Erythroblast (primary cell): ENCODE data around the gene ARL6IP4.
A peak's percentile ranks its signal among the peaks of the same experiment; 100 is the strongest.

Experiments used
- DNase-seq, 2 experiments: peaks; one replicate each; lab custom pipeline; 2025; lab: John Stamatoyannopoulos, UW
- GATA1 ChIP-seq: IDR thresholded peaks from 2 replicates; pipeline ENCODE4 v1.6.1; 2011; ENCODE audit warnings: low read depth, mild to moderate bottlenecking, control low read depth, low read length, moderate library complexity
- POLR2A ChIP-seq: IDR thresholded peaks from 2 replicates; pipeline ENCODE4 v1.6.1; 2011; ENCODE audit warnings: mild to moderate bottlenecking, low read length

The ARL6IP4 gene

DNA sequence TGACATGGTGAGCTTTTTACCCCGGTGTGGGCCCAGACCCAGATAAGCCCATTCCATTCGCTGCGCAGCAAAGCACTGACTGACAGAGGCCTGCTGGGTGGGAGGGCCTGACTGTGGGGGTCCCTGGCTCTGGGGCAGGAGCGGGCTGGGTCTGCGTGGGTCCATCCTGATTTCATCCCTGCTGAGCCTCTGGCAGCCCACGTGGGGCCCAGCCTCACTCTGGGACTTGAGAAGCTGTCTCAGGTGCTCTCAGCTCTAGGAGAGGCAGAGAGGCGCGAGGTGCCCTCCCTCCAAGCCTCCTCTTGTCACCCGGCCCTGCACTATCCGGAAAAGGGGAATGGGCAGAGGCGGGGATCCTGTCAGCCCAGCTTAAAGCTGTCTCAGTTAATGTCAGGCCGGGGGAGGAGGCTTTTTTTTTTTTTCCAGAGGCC lies 15.1 kb upstream of the ARL6IP4 start:
- TF ChIP-seq GATA1 (no peak), POLR2A (no peak)
- DNase-seq: peak; percentile 53 to 59

DNA sequence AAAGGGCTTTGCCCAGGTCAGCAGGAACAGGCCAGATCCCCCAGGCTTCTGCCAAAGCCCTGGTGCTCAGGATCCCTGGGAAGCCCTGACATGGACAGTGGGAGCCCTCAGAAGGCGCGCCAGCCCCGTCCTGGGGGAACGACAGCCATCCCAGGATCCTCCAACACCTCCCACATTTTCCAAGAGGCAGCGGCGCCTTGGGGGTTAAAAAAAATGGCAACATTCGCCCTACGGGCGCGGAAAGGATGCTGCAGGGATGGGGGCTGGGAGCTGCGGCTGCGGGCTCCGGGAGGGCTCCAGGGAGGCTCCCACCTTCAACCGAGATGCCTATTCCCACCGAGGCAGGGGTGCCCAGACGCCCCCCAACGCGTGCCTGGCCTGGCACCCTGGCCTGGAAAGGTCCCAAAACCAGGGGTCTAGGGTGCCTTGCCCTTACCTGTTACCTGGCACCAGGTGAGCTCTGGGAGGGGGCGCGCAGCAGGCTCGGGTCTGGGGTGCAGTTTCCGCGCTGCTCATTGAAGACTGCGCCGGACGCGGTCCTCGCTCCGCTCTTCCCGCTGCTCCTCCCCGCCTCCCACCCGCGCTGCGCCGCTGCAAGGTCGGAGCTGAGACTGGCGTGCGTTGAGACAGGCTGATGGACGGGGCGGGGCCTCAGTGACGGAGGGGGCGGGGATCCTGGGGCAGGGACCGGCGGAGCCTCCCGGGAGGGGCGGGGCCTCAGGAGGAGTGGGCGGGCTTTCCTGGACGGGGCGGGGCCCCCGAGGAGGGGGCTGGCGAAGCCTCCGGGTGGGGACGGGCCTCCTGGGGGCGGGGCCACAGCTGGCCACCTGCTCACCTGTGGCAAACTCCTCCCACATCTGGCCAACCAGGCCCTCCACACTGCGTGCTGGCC lies 14.4 kb upstream of the ARL6IP4 start, which contains the start of gene ABCB9:
Gene ABCB9, minus strand, starts transcription at position 613 of the 892 bp plus-strand sequence. CDS start 6,228 bp downstream, outside the sequence.
- TF ChIP-seq POLR2A (peak; percentile 52), GATA1 (no peak)
- DNase-seq: peak; percentile 95 to 97

DNA sequence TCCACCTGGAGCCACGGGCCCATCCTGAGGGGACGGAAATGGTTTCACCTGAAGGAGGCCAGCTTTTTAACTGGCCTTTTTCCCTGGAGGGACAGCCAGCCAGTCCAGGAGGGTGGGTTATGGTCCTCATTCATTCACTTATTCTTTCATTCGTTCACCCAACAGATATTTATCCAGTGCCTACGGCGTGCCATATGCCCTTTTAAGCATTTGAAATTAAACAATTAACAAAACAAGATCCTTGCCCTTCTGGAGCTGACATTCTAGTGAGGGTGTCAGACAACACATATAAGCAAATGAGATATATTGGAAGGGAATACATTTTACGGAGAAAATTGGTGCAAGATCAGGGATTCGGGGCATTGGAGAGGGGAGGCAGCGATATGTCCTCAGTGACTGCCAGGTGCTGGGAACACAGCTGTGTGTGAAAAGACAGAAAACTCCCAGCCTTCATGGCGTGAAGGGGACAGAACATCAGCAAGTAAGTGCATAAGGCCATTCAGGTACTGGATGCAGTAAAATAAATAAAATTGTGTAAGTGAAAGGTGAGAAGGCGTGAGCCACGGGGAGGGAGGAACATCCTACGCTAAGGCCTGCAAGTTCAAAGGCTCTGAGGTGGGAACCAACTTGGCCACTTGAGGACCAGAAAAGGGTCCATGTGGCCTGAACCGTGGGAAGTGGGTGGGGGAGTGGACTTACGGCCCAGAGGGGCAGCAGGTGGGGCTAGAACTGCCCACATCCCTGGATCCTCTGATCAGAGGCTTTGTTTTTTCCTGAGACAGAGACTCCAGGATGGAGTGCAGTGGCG lies 13.5 kb upstream of the ARL6IP4 start:
- TF ChIP-seq POLR2A (no peak), GATA1 (no peak)
- no peak for DNase-seq

DNA sequence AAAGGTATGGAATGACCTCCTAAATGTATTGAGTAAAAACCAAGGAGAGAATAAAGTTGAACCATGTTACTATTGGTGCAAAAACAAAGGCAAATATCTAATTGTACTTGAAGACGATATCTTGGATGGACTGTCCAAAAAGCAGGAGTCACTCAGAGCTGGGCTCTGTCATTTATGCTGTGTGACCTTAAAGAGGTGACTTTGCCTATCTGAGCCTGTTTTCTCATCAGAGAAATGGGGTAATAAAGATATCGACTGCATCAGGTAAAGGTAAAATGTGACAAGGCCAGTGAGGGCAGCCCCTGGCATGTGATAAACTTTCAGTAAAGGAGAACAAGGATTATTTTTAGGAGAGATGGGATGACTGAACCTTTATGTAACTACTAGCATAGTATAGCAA lies 12.4 kb upstream of the ARL6IP4 start:
- TF ChIP-seq POLR2A (no peak), GATA1 (no peak)
- no peak for DNase-seq

DNA sequence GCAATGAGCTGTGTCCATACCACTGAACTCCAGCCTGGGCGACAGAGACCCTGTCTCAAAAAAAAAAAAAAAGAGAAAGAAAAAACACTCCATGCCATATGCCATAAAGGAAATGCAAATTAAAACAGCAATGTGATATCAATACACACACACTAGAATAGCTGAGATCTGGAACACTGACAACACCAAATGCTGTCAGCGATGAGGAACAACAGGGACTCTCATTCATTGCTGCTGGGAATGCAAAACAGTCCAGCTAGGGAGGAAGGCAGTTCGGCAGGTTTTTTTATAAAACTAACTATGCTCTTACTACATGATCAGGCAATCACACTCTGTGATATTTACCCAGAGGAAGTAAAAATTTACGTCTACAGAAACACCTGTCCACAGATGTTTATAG lies 10.8 kb upstream of the ARL6IP4 start:
- DNase-seq: no peak
- no peak for TF ChIP-seq POLR2A
- TF ChIP-seq GATA1: no peak

DNA sequence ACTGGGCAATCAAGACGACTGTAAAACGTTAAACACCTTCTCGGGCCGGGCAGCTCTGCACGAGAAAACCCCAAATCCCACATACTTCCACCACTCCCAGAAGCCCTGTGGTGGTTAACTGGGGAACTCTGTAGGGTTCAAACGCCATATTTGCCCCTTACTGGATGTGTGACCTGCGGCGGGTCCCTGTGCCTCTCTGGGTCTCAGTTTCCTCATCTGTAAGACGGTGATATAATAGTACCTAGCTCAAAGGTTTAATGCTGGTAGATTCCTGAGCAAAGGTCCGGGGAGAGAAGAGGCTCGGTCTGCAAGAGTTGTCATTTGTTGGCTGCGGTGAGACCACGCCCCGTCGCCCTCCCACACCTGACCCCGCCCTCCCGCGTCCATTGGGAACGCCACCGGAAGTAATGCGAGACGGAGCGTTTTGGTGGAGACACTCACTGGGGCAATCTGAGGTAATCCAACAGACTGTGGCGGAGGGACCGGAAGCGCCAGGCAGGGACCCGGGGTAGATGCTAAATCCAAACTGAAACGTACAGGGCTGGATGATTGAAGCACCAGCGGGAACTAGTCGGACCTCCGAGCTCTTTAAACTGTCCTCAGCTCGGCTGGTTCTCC lies 6.1 kb upstream of the ARL6IP4 start:
- TF ChIP-seq GATA1 (no peak), POLR2A (peak; percentile 54)

DNA sequence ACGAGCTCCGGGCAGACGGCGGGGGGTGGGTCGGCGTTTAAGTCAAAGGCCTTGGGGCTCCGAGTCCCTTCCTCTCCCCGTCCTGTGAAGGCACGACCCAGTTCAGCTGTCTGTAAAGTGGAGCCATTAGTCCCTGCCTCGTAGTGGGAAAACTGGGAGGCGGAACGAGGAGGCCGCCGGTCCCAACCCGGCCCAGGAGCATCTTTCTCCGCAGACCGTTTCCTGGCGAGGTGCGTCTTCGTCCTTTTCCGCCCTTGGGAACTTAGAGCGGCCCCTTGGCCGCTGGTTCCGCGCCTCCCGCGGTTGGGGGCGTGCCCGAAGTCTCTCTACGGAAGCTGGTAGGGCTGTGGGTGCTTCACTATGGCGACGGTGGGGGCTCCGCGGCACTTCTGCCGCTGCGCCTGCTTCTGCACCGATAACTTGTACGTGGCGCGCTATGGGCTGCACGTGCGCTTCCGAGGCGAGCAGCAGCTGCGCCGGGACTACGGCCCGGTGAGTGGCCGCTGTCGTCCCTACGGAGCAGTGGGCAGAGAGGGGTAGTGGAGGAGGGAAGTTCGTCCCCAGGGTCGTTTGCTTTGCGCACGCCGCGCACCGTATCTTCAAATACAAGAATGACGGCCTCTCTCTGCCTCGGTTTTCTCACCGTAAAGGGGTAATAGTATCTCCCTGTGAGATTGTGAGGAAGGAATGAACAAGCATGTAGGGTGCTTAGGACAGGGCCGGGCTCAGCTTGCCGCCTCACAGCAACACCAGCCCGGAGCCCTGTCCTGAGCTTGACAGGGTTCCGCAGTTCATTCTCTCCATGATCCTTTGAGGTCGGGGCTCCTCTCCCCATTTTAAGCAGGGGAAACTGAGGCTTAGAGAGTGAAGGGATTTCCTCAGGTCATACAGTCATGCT lies 5.3 kb upstream of the ARL6IP4 start, which contains the start of gene OGFOD2:
Gene OGFOD2, plus strand, starts transcription at position 353 of the 898 bp plus-strand sequence. Its CDS starts 8 bp downstream, at position 361.
- DNase-seq: peak; percentile 96 to 97
- TF ChIP-seq POLR2A (peak; percentile 65), GATA1 (no peak)

More for the DNA sequence above, 6.1 kb upstream of the ARL6IP4 start:
- DNase-seq: peak; percentile 99 to 100

DNA sequence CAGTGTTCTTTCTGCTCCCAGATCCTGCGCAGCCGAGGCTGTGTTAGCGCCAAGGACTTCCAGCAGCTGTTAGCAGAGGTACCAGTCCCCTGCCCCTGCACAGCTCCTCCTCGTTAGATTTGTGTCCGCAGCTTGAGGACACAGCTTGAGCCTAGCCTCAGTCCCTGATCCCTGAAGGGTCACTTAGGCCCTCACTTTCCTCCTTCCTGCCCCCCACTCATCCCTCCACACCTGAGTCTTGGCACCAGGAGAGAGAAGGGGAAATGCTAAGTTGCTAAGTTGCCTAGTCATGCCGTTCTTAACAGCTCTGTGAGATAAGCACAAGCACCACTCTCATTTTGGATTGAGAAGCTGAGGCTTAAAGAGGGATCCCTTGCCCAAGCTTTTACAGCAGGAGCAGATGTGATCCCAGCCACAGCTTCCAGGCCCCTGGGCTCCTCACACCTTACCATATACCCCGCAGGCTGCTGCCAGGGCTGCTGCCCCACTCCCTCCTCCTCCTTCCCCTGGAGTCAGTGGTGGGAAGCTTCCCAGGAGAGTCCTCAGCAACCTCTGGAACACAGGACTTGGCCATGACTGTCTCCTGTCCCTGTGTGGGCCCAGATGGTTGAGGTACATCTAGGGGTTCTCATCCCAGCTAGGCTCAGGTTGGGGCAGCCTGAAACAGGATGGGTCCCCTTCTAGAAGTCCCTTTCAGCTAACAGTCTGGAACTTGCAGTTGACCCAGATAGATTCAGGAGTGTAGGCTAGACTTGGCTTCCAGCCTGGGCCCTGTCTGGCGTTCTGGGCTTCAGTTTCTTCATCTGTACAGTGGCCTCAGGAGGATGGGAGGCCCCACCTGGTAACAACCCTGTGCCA lies 4.5 kb upstream of the ARL6IP4 start:
- DNase-seq: peak; percentile 82 to 83

DNA sequence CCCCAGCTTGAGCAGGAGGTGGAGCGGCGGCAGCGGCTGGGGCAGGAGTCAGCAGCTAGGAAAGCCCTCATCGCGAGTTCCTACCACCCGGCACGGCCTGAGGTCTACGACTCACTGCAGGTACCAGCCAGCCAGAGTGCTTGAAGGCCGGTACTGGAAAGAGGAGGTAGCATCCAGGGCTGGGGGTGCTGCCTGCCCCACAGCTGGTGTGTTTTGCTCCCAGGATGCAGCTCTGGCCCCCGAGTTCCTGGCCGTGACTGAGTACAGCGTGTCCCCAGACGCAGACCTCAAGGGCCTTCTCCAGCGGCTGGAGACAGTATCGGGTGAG lies 3.9 kb upstream of the ARL6IP4 start:
- DNase-seq: no peak
- no peak for TF ChIP-seq GATA1
- TF ChIP-seq POLR2A: no peak

More for the DNA sequence above, 4.5 kb upstream of the ARL6IP4 start:
- TF ChIP-seq POLR2A (no peak), GATA1 (no peak)

DNA sequence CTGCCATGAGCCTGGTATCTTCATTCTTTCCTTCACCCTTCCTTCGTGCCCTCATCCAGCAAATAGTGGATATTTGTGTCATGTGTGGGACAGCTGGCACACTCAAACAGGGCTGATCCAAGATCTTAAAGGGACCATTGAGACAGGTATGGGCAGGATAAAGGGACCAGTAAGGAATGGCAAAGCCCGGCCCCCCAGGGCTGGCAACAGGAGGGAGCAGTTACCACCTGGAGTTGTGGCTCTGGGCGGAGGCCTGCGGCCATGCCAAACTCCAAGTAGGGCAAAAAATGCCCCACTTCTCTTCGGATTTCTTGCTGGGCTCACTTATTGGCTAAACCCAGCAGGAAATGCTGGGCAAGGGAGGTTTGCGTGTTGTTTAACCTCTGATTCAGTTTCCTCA lies 3.3 kb upstream of the ARL6IP4 start:
- no peak for DNase-seq
- TF ChIP-seq POLR2A: no peak
- TF ChIP-seq GATA1: no peak

DNA sequence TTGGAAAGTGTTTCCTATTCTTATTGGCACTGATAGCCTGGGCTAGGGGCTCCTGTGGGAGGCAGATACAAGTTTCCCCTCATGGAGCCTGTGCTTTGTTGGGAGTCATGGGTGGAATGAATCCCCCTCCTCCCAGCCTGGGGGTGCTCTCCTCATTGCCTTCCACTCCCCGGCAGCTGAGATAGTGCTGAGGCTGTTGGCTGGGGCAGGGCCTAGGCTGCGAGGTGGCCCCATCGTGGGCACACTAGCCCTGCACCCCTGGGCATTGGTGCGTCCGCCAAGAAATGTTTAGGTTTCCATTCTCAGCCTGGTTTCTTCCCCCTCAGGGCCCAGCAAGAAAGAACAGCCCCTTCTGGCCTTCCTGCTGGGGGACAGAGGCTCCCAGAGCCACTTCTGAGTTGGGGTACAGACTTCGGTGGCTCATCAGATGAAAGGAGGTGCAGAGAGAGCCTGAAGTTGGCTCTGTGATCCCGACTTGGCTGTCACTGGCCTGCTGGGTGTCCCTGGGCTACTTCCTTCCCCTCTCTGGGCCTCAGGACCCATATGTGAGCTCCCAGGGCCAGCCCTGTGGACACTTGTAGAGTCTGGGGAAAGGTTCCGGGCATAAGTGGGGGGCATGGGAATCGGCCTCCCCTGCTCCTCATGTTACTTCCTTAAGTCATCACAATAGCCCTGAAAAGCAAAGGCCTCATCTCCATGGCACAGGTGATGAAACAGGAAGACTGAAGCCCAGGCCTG lies 2.7 kb upstream of the ARL6IP4 start:
- TF ChIP-seq GATA1 (no peak), POLR2A (no peak)
- no peak for DNase-seq
